ENCODE results near the gene MRPS23. TPM values are rescaled to one million over a fixed set of nuclear protein-coding genes. Genes with fewer than 3 reads are reported as not detected.

MRPS23 gene
- total and polyA plus RNA-seq, 2 experiments from 2014 or later: 53.2 to 74.5 TPM

- Histone ChIP-seq H3K79me2 (replicated peaks; ENCODE audit: insufficient read depth) (no peaks in the 10 kb centered on the region), H2AFZ (no peak overlapping the region), H3K4me3 (no peak overlapping the region), H3K27ac (ENCODE audit: low read depth) (no peak overlapping the region), H3K4me2 (no peak overlapping the region), H3K27me3 (ENCODE audit: insufficient read depth) (no peaks in the 10 kb centered on the region), H4K20me1 (replicated peaks; ENCODE audit: insufficient read depth) (no peaks in the 10 kb centered on the region), H3K9me2 (ENCODE audit: insufficient read depth) (no peaks in the 10 kb centered on the region), H3K36me3 (ENCODE audit: insufficient read depth) (no peaks in the 10 kb centered on the region), H3K4me1 (ENCODE audit: insufficient read depth) (no peaks in the 10 kb centered on the region), H3F3A (replicated peaks; ENCODE audit: low read depth) (no peaks in the 10 kb centered on the region)
- DNase-seq (ENCODE audit: low spot score): no peak
- TF ChIP-seq ZNF331 (CRISPR knock-in tag; IDR thresholded peaks at IDR 0.05; ENCODE audit: low read depth) (no peak), POLR2AphosphoS5 (IDR thresholded peaks at IDR 0.05; ENCODE audit: low read depth) (no peak), CREB1 (CRISPR knock-in tag; IDR thresholded peaks at IDR 0.05; ENCODE audit: low read depth) (no peak), STAT1 (IDR thresholded peaks at IDR 0.05; ENCODE audit: unreplicated experiment) (no peak), REST (IDR thresholded peaks at IDR 0.05; ENCODE audit: unreplicated experiment) (no peak), ZNF462 (CRISPR knock-in tag; IDR thresholded peaks at IDR 0.05) (no peak), EZH2phosphoT487 (IDR thresholded peaks at IDR 0.05; ENCODE audit: unreplicated experiment) (no peak), ZNF114 (CRISPR knock-in tag; IDR thresholded peaks at IDR 0.05) (no peak), NANOG (IDR thresholded peaks at IDR 0.05; ENCODE audit: borderline replicate concordance) (no peak)
- TF ChIP-seq, protein P1, sequence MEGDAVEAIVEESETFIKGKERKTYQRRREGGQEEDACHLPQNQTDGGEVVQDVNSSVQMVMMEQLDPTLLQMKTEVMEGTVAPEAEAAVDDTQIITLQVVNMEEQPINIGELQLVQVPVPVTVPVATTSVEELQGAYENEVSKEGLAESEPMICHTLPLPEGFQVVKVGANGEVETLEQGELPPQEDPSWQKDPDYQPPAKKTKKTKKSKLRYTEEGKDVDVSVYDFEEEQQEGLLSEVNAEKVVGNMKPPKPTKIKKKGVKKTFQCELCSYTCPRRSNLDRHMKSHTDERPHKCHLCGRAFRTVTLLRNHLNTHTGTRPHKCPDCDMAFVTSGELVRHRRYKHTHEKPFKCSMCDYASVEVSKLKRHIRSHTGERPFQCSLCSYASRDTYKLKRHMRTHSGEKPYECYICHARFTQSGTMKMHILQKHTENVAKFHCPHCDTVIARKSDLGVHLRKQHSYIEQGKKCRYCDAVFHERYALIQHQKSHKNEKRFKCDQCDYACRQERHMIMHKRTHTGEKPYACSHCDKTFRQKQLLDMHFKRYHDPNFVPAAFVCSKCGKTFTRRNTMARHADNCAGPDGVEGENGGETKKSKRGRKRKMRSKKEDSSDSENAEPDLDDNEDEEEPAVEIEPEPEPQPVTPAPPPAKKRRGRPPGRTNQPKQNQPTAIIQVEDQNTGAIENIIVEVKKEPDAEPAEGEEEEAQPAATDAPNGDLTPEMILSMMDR (conservative IDR thresholded peaks at IDR 0.05; ENCODE audit: low read depth in 2 of 2): no peak
- Mint-ChIP-seq H3K27ac (no peak overlapping the region), H3K9me3 (no peaks in the 10 kb centered on the region), H3K36me3 (ENCODE audit: low read depth) (no peaks in the 10 kb centered on the region), H3K27me3 (ENCODE audit: insufficient read depth, low read depth, poor library complexity) (no peaks in the 10 kb centered on the region), H3K4me1 (no peaks in the 10 kb centered on the region), H3K4me3 (no peak overlapping the region)
- ATAC-seq: no peak
Measured at GRCh38 chr17:57794841-57795240, 55.0 kb downstream of the MRPS23 start.
